ENCODE data around the gene B4GALNT3. TPM values are rescaled to one million over a fixed set of nuclear protein-coding genes. Genes with fewer than 3 reads are reported as not detected.

B4GALNT3 gene
- total RNA-seq, 4 donors from 2014 or later = 30.7 to 66.2 (median 35.0) TPM

DNA sequence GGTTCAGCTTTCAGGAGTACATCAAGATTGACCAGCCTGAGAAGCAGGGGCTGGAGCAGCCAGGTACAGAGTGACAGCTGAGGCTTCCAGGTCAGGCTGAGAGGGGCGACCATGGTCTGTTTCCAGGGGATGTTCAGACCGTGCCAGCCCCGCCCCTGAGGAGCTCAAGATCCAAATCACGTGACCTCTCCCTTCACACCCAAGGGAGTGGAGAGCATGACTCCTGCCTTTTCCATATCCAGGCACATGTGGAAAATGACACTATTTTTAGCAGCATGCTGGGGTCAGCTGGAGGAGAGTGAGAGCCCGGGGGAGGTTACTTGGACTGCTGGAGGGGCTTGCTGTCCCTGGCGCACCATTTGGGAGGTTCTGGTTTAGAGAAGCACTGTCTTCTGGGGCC, 92.7 kb downstream of the B4GALNT3 start:
- Histone ChIP-seq H3K4me1 (peaks cover 34% of the 10 kb centered on the region), H3K4me3 (no peak overlapping the region), H3K36me3 (no peaks in the 10 kb centered on the region), H3K27ac (peak overlapping the region; percentile 47), H3K27me3 (no peaks in the 10 kb centered on the region), H3K9me3 (no peaks in the 10 kb centered on the region)
- 45% methylated on average over 6 of the region's 6 CpGs for WGBS
- no peak for TF ChIP-seq POLR2A (IDR thresholded peaks at IDR 0.05)
- TF ChIP-seq POLR2AphosphoS5 (IDR thresholded peaks at IDR 0.05) = no peak
- TF ChIP-seq EP300 (IDR thresholded peaks at IDR 0.05) = no peak
- TF ChIP-seq, protein P1, sequence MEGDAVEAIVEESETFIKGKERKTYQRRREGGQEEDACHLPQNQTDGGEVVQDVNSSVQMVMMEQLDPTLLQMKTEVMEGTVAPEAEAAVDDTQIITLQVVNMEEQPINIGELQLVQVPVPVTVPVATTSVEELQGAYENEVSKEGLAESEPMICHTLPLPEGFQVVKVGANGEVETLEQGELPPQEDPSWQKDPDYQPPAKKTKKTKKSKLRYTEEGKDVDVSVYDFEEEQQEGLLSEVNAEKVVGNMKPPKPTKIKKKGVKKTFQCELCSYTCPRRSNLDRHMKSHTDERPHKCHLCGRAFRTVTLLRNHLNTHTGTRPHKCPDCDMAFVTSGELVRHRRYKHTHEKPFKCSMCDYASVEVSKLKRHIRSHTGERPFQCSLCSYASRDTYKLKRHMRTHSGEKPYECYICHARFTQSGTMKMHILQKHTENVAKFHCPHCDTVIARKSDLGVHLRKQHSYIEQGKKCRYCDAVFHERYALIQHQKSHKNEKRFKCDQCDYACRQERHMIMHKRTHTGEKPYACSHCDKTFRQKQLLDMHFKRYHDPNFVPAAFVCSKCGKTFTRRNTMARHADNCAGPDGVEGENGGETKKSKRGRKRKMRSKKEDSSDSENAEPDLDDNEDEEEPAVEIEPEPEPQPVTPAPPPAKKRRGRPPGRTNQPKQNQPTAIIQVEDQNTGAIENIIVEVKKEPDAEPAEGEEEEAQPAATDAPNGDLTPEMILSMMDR (IDR thresholded peaks at IDR 0.05) = no peak
- DNase-seq (ENCODE audit: low spot score in 2 of 2) = no peak

DNA sequence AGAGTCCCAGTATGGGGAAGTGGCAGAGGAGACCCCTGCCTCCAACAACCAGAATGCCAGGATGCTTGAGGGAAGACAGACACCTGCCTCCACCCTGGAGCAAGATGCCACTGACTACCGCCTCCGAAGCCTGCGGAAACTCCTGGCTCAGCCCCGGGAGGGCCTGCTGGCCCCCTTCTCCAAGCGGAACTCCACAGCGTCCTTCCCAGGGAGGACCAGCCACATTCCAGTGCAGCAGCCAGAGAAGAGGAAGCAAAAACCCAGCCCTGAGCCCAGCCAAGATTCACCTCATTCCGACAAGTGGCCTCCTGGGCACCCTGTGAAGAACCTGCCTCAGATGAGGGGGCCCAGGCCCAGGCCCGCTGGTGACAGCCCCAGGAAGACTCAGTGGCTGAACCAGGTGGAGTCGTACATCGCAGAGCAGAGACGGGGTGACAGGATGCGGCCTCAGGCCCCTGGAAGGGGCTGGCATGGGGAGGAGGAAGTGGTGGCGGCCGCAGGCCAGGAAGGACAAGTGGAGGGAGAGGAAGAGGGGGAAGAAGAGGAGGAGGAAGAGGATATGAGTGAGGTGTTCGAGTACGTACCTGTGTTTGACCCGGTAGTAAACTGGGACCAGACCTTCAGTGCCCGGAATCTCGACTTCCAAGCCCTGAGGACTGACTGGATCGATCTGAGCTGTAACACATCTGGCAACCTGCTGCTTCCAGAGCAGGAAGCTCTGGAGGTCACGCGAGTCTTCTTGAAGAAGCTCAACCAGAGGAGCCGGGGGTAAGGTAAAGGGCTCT, 93.7 kb downstream of the B4GALNT3 start:
- 61% methylated on average over 15 of the region's 23 CpGs for WGBS
- H3K27ac ChIP-seq = no peak overlapping the region
- no peak for DNase-seq (ENCODE audit: low spot score in 2 of 2)
- H3K9me3 ChIP-seq = no peaks in the 10 kb centered on the region
- no peaks in the 10 kb centered on the region for H3K27me3 ChIP-seq
- H3K36me3 ChIP-seq = no peaks in the 10 kb centered on the region
- no peak overlapping the region for H3K4me3 ChIP-seq
- H3K4me1 ChIP-seq = peaks cover 33% of the 10 kb centered on the region
- TF ChIP-seq POLR2AphosphoS5 (IDR thresholded peaks at IDR 0.05) = no peak

DNA sequence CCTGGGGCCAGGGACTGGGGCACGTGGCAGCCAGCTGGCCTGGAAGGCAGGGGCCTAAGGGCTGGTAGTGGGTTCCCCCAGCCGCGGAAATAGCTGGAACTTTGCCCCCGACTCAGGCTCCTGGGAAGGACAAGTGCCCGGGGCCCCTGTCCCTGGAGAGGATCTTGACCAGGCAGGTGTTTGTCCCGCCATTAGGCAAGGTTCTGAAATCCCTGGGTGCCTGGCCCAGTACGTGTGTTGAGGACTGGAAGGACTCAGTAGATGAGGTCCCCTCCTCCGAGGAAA, 94.2 kb downstream of the B4GALNT3 start:
- H3K4me3 ChIP-seq = no peak overlapping the region
- no peak for DNase-seq (ENCODE audit: low spot score in 2 of 2)
- no peaks in the 10 kb centered on the region for H3K27me3 ChIP-seq
- TF ChIP-seq EP300 (IDR thresholded peaks at IDR 0.05) (no peak), POLR2A (IDR thresholded peaks at IDR 0.05) (no peak), POLR2AphosphoS5 (IDR thresholded peaks at IDR 0.05) (no peak)
- TF ChIP-seq, protein P1 (IDR thresholded peaks at IDR 0.05) = no peak
- peaks cover 36% of the 10 kb centered on the region for H3K4me1 ChIP-seq
- H3K9me3 ChIP-seq = no peaks in the 10 kb centered on the region
- 72% methylated on average over 8 of the region's 8 CpGs for WGBS
- H3K36me3 ChIP-seq = no peaks in the 10 kb centered on the region
- no peak overlapping the region for H3K27ac ChIP-seq

DNA sequence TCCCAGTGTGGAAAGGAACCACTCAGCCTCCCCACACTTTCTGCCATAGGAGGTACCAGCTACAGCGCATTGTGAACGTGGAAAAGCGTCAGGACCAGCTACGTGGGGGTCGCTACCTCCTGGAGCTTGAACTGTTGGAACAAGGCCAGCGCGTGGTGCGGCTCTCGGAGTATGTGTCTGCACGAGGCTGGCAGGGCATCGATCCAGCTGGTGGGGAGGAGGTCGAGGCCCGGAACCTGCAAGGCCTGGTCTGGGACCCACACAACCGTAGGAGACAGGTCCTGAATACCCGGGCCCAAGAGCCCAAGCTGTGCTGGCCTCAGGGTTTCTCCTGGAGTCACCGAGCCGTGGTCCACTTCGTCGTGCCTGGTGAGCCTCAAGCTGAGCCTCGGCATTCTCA, 96.8 kb downstream of the B4GALNT3 start:
- H3K27ac ChIP-seq = no peak overlapping the region
- H3K4me1 ChIP-seq = peaks cover 53% of the 10 kb centered on the region
- H3K36me3 ChIP-seq = no peaks in the 10 kb centered on the region
- H3K27me3 ChIP-seq = no peaks in the 10 kb centered on the region
- DNase-seq (ENCODE audit: low spot score in 2 of 2) = no peak
- H3K9me3 ChIP-seq = no peaks in the 10 kb centered on the region
- H3K4me3 ChIP-seq = no peak overlapping the region
- 90% methylated on average over 5 of the region's 20 CpGs for WGBS
- TF ChIP-seq POLR2AphosphoS5 (IDR thresholded peaks at IDR 0.05) (no peak), EP300 (IDR thresholded peaks at IDR 0.05) (no peak), POLR2A (IDR thresholded peaks at IDR 0.05) (no peak)
- TF ChIP-seq, protein P1 (IDR thresholded peaks at IDR 0.05) = no peak

DNA sequence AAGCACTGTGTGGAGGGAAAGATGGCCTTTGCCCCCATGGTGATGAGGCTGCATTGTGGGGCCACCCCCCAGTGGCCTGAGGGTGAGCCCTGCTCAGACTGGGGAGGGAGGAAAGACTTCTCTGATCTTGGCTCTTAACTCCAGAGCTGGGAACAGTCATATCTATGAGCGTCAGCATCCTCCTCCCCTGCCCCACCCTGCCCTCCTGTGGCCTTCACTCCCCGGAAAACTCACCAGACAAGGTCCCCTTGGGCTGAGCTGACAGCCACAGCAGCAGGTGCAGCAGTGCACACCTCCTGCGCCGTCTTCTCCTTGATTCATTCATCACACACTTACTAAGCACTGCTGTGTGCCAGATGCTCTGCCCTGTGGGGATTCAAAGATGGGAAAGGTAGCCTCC, 98.8 kb downstream of the B4GALNT3 start:
- Histone ChIP-seq H3K4me3 (no peak overlapping the region), H3K4me1 (peaks cover 48% of the 10 kb centered on the region), H3K27ac (peak overlapping the region; percentile 85), H3K36me3 (peaks cover 4% of the 10 kb centered on the region), H3K9me3 (no peaks in the 10 kb centered on the region), H3K27me3 (no peaks in the 10 kb centered on the region)
- DNase-seq (ENCODE audit: low spot score in 2 of 2) = no peak
- TF ChIP-seq EP300 (IDR thresholded peaks at IDR 0.05) (no peak), POLR2A (IDR thresholded peaks at IDR 0.05) (no peak), POLR2AphosphoS5 (IDR thresholded peaks at IDR 0.05) (no peak)
- TF ChIP-seq, protein P1 (IDR thresholded peaks at IDR 0.05) = no peak
- WGBS = 46% methylated on average over 4 of the region's 4 CpGs
